G401 (cell line): ENCODE measurements around the gene OR10T2. TPM values are rescaled to one million over a fixed set of nuclear protein-coding genes. Genes with fewer than 3 reads are reported as not detected.
"Not testable (repeated sequence)": the region's sequence is repeated elsewhere in the genome, so short reads cannot be mapped to it uniquely, and the experiment has no call there.

Experiments
- DNase-seq: peaks from one replicate; pipeline ENCODE4 v3.0.0-alpha.2; 2015; ENCODE audit warnings: low spot score
- in situ Hi-C: cut with HindIII; loops from 2 replicates; pipeline ENCODE4 v1.10.0; 2016; ENCODE audit warnings: low sequenced_read_pairs, mixed read lengths
- total RNA-seq: library from RNA; depleted of rRNA; stranded (reverse); fragments of >200 nt; shearing (Covaris generic); gene quantifications from 2 replicates; pipeline ENCODE4 v1.2.3, GENCODE V29; 2014; rRNA removed

Gene OR10T2
- total RNA-seq, 1 experiment from 2014 or later, result not detected

- in situ Hi-C loops, result no loop called here
- DNase-seq, result no peak
Observed at GRCh38 chr1:158362482-158362881, 36.8 kb downstream of the OR10T2 start.

DNA sequence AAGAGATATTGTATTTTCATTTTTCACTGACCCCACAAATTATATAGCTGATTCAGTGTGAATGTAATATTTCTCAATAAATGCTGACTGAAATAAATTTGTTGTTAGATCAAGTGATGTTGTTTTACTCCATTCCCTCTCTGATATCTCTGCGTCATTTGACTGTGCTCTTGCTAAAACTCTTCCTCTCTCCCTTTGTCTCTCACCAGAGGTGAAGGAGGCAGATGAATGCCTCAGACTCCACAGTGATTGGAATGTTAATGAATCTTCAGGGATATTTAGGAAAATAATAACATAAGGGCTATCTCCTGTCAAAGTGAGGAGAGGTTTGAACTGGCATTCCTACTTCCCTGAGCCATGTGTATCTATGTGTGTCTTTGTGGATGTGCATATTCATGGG lies 41.8 kb downstream of the OR10T2 start:
- no peak for DNase-seq
- in situ Hi-C loops, result no loop called here

GRCh38 chr1:158356616-158357015 lies 42.6 kb downstream of the OR10T2 start:
- in situ Hi-C loops, result no loop called here
- no peak for DNase-seq

- in situ Hi-C loops, result no loop called here
- DNase-seq, result no peak
Observed at GRCh38 chr1:158355773-158356285, 43.4 kb downstream of the OR10T2 start.

GRCh38 chr1:158354255-158354654 lies 45.0 kb downstream of the OR10T2 start:
- no peak for DNase-seq
- in situ Hi-C loops, result no loop called here

DNA sequence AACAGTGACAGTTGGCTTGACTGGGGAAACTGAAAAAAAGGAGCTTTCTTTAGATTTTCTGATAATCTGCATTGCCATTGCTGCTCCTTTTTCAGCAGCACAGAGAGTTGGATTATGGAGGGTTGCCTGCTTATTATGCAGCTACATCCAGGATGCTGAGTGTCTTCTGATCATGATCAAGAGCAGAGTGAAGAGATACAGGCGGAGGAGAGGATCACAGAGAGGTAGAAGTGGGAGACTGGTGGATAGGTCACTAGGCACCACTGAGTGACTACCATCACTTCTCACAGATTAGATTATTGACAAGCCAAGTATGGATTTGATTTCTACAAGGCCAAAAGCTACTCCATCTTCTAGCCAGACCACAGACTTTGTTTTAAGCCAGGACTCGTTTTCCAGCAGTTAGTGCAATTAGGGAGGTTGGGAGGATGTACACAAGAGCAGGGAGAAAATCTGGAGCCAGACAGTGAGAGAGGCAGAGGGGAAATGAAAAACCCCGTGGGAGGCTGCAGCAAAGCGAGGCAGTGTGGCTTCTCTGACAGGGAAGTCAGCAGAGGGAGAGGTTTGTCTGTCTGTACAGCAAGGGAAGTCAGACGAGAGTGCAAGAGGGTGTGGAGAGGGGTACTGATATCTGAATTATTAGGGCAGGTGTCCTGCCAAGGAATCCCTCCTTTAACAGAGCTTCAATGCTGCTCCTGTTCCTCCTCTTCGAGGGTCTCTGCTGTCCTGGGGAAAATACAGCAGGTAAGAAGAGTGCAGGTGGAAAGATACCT lies 45.8 kb downstream of the OR10T2 start, which contains the start of gene CD1E:
Gene CD1E, plus strand, starts transcription at position 592 of the 773 bp plus-strand sequence. Its CDS starts 95 bp downstream, at position 687.
- in situ Hi-C loops, result no loop called here
- DNase-seq, result no peak

- in situ Hi-C loops, DNase-seq: not testable (repeated sequence)
Observed at GRCh38 chr1:158348946-158349345, 50.3 kb downstream of the OR10T2 start.

Other genes starting within 250 kb of the OR10T2 start
- not detected in 2 replicates for gene CD1D, start 218.6 kb downstream of the OR10T2 start, total RNA-seq
- not detected in 2 replicates for gene CD1A, start 145.0 kb downstream of the OR10T2 start, total RNA-seq
- gene CD1C, start 109.5 kb downstream of the OR10T2 start, total RNA-seq, result not detected in 2 replicates
- gene CD1B, start 67.9 kb downstream of the OR10T2 start, total RNA-seq, result not detected in 2 replicates
- gene CD1E, start 45.6 kb downstream of the OR10T2 start, total RNA-seq, result not detected in 2 replicates
- not detected in 2 replicates for gene OR10K2, start 26.8 kb upstream of the OR10T2 start, total RNA-seq
- gene OR10K1, start 62.4 kb upstream of the OR10T2 start, total RNA-seq, result not detected in 2 replicates
- not detected in 2 replicates for gene OR10R2, start 72.8 kb upstream of the OR10T2 start, total RNA-seq
- not detected in 2 replicates for gene OR6Y1, start 154.9 kb upstream of the OR10T2 start, total RNA-seq
- not detected in 2 replicates for gene OR6P1, start 171.1 kb upstream of the OR10T2 start, total RNA-seq
- not detected in 2 replicates for gene OR10X1, start 180.4 kb upstream of the OR10T2 start, total RNA-seq
- not detected in 2 replicates for gene OR10Z1, start 205.8 kb upstream of the OR10T2 start, total RNA-seq